Activated T-helper 1 cell treated with anti-CD3 and anti-CD28 coated beads, Interleukin-2, amount 50 U/mL, for 16 hours (primary cell): ENCODE measurements around the gene FAM171A2.

Experiments
- DNase-seq, 2 donors: peaks; one replicate each; pipeline ENCODE4 v3.0.0-alpha.2; 2020; ENCODE audit warnings: low read depth in 1 of 2, low spot score in 1 of 2

Gene FAM171A2

DNA sequence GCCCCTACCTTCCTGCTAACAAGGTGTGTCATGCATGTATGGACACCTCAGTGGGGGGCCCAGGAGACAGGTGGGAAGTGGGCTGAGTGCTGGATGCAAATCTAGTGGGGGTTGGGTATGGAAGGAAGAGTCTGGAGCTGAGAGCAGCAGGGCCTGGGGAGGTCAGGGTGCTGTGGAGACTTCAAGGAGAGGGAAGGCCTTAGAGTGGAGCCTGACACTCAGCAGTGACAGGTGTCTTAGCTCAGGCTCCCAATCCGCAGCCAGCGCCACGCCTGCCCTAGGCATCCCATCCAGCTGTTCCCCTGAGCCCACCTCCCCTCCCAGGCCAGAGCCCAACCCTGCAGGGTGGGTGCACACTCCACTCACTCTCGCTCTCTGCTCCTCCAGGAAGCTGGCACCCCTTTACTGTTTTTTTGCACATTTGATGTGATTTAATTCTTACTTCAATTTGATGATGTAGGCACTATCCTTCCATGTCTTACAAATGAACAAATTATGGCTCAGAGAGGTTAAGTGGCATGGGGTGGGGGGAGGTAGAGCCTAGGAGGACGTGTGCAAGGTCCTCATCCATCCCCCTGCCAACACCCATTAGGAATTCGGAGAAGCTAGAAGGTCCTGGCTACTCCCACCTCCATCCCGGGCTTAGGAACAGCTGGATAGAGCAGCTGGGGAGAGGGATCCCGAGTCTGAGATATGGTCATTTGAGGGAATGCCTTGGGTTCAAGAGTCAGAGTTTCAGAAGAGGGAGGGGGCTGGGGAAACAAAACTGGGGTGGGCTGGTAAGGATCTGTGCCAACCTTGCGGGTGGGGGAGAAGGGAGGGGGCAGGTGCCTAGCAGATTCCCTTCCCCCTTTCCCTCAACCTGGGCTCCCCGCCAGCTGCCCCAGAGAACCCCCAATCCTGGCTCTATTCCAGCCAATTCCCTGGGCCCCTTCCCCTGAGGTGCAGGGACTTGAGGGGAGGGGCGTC lies 2.1 kb downstream of the FAM171A2 start:
- no peak for DNase-seq

DNA sequence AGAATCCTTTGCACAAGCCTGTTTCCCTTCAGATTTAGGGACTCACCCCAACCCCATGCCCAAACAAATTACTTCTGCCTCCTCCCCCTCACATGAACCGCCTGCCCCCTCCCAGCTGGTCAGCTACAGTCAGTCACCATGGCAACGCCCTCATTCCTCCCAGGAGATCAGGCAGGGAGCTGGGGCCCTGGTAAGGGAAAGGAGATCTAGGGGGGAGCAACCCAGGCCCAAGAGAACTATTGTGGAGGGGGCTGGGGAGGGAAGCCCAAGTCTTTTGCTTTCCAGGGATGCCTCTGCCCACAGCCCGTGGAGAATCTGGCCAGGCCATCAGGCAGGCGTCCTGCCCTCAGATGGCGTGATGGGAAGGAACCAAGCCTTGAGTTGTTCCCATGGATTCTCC lies 2.8 kb downstream of the FAM171A2 start:
- no peak for DNase-seq

DNA sequence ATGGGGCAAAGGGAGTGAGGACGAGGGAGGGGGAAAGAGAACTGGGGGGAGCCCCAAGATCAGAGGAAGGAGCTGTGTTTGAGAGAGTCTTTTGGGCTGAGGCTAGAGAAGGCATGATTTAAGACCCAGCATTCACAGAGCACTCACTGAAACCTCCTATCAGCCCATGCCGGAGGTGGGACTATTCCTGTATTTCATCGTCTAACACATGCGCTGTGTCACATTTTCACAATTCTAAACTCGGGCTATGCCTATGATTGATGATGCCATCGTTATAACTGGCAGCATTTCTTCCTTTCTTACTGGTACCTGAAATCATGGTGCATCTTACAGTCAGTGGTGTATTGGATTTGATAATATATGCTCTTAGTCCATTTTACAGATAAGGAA lies 3.5 kb downstream of the FAM171A2 start:
- DNase-seq = no peak

DNA sequence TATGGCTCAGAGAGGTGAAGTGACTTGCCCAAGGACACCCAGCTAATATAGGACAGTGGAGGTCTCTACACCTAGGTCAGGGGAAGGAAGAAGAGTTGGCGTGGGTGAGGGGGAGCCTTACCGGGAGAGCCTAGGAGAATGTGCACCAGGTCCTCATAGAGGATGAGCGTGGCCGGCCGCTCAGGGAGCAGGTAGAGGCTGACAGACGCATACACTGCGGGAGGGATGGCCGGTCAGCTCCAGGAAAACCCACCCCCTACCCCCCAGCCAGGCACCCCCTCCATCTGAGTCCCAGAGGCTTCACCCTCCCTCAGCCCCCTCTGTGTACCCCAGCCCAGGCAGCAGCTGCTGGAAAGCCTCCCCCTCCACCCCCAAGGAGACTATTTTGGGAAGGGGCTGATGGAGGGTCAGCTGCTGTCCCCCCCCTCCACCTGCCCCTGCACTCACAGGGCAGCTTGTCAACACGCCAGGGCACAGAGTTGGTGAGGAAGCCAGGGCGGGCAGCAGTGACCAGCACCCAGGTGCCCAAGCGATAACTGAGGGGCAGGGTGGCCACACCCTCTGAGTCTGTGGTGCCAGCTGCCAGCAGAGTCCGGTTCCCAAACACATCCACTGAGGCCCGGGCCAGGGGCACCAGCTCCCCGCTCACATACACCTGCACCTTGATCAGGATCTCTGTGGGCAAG lies 4.1 kb downstream of the FAM171A2 start:
- DNase-seq = no peak

DNA sequence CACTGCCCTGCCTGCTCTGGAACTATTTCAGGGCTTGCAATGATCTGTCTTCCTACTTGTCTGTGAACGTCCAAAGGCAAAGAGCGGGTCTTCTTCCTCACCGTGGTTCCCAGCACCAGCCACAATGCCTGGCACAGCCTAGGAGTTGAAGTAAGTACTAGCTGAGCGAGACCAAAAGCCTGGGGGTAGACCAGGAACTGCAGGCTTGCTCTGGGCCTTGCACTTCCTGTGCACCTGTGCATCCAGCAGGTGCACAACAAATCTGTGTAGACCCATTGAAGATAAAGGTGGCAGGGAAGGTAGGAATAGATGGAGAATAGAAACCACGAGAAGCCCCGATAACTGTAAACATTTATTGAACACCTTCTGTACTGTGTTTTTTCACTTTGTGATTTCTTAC lies 4.6 kb downstream of the FAM171A2 start:
- DNase-seq = no peak

DNA sequence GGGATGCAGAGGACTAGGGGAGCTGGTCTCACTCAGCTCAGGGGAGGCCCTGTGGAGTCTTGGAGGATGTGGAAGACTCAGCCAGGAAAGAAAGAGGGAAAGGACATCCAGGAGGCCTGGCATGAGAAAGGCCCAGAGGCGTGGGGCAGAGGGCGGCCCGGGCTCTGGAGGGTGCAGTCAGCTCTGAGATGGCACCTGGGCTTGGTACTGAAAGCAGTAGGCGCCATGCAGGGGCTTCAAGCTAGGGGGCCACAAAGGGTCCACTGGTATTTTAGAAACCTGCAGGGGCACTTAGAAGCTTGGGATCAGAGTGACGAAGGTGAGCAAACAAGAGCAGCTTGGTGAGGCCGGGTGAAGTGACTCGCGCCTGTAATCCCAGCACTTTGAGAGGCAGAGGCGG lies 5.6 kb downstream of the FAM171A2 start:
- DNase-seq = no peak

DNA sequence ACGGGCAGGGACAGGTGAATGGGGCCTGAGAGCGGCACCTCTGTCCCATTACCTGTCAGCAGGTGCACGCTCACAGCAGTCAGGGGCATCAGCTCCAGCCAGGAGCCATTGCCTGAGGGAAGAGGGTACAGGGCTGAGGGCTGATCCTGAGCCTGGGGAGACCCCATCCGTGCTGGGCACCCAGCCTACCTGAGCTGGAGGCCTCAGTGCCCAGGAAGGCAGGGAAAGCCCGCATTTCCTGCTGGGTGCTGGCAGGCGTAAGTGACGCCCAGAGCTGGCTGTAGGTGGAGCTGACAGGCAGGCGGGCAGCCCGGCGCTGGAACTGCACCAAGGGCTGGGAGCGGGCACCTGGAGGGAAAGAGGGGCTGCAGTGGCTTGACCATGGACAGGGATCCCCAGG lies 7.4 kb downstream of the FAM171A2 start:
- no peak for DNase-seq

DNA sequence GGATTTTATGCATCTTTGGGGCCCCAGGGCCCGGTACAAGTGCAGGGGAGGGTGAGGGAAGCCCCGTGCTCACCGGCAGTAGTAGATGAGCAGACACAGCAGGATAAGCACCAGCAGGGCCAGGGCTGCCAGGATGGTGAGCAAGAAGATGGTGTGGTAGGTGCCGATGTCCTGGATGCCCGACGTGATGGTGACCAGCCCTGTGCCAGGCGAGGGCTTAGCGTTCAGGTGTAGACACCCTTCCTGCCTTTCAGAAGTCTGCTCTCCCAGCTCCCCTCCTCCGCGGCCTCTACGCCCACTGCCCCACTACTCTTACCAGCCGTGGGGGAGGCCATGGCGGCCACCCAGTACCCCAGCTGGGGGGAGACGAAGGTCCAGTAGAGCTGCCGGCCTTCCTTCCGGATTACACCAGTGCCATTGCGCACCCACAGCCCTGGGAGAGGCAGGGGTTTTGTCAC lies 8.0 kb downstream of the FAM171A2 start:
- DNase-seq = no peak

DNA sequence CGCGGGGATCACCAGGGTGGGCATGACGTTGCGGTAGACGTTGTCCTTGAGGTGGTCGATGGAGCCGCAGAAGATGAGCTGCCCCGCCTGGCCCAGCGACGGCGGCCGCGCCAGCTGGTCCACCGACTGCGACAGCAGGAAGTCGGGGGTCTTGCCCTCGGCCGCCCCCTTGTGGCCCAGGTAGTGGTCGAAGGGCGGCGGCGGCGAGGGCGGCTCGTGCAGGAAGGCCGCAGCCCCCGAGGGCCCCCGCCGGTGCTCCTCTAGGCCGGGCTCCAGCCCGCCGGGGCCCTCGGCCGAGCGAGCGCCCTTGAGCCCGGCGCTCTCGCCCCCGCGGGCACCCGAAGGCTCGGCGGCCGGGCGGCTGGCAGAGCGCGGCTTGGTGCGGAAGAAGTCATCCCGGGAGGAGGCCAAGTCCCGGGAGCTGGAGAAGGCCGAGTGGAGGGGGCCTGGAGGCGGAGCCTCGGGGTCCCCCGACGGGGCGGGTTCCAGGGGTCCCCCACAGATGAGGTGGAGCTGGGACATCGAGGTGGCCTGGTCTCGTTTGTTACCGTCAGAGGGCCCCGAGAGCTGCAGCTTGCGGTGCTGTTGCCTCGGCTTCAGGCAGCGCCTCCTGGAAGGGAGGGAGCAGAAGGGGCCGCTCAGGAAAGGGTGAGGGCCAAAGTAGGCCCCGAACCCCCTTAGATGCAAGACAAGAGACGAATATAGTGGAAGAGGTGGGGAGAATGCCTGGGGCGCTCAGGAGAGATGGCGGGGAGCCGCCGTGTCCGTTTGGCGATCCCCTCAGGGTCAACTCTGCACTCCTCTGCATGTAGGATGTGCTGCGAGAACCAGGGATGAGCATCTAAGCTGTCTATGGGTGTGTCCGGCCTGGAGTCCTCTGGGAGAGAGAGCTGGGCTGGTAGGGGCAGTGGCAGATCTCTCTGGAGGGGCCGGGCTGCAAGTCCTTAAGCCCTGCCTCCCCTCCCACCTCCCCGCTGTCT lies 8.8 kb downstream of the FAM171A2 start:
- peak; percentile 42 to 48 for DNase-seq

DNA sequence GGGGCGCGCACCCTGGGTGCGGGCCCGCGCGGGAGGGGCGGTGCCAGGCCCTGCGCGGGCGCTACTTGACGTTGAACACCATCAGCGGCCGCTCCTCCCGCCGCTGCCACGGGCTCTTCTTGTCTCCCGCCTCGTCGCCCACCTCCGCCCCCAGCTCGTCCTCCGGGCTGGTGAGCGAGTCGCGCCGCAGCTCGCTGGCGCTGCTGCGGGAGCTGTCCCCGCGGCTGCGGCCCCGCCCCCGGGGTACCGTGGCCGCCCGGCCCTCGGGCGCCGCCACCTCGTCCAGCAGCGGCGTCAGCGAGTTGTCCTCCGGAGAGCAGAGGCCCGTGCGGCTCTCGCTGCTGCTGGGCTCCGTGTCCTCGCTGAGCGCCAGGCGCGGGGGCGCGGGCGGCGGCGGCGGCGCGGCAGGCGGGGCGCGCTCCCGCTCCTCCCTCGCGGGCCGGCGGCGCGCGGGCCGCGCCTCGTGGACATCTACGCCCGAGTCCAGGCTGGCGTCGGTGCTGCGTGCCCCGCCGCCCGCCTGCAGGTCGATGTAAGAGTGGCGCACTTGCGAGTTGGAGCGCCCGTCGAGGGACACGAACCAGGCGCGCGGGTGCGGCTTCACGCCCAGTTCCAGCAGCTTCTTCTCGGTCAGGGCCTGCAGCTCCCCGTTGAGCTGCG lies 9.9 kb downstream of the FAM171A2 start:
- DNase-seq = no peak

DNA sequence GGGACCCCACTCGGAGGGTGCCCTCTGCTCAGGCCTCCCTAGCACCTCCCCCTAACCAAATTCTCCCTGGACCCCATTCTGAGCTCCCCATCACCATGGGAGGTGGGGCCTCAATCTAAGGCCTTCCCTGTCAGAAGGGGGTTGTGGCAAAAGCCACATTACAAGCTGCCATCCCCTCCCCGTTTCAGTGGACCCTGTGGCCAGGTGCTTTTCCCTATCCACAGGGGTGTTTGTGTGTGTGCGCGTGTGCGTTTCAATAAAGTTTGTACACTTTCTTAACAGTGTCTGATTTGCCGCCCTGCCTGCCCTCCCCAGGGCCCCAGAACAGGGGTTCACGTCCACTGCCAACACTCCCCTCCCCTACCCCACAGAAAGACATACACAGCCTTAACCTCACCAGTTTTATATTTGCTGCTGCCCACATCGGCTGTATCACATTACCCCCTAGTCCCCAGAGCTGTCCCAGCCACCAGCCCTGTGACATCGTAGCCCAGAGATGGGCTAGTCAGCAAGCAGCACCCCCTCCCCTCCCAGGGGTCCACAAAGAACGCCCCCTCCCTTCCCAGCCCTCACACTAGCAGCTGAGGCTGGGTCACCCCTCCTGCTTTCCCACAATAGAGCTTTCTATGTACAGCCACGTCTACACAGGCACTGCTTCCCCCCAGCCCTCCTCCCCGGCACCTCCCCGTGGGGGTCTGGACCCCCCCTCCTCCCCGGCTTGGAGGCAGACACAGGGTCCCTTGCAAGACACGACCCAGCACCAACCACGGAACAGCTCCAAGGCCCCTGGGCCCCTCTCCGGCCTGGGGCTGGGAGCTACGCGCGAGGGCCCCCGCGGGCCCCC lies 10.6 kb downstream of the FAM171A2 start:
- no peak for DNase-seq

DNA sequence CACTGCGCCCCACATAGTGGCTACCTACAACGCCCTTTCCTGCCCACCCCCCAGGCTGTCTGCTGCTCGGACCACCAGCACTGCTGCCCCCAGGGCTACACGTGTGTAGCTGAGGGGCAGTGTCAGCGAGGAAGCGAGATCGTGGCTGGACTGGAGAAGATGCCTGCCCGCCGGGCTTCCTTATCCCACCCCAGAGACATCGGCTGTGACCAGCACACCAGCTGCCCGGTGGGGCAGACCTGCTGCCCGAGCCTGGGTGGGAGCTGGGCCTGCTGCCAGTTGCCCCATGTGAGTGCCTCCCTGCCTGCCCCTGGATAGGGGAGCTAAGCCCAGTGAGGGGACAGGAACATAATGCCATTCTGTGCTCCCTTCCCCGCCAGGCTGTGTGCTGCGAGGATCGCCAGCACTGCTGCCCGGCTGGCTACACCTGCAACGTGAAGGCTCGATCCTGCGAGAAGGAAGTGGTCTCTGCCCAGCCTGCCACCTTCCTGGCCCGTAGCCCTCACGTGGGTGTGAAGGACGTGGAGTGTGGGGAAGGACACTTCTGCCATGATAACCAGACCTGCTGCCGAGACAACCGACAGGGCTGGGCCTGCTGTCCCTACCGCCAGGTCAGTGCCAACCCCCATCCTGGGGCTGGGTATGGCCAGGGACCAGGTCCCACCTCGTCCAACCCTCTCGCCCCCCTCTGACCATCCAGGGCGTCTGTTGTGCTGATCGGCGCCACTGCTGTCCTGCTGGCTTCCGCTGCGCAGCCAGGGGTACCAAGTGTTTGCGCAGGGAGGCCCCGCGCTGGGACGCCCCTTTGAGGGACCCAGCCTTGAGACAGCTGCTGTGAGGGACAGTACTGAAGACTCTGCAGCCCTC lies 11.5 kb downstream of the FAM171A2 start:
- DNase-seq = no peak

DNA sequence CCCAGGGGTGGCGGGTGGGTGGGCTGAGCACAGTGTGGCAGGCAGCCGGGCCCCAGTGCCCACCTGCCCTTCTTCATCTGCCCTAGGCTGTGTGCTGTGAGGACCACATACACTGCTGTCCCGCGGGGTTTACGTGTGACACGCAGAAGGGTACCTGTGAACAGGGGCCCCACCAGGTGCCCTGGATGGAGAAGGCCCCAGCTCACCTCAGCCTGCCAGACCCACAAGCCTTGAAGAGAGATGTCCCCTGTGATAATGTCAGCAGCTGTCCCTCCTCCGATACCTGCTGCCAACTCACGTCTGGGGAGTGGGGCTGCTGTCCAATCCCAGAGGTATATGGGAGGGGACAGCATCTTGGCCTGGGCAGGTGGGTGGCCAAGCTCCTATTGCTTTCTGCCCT lies 12.2 kb downstream of the FAM171A2 start:
- no peak for DNase-seq

DNA sequence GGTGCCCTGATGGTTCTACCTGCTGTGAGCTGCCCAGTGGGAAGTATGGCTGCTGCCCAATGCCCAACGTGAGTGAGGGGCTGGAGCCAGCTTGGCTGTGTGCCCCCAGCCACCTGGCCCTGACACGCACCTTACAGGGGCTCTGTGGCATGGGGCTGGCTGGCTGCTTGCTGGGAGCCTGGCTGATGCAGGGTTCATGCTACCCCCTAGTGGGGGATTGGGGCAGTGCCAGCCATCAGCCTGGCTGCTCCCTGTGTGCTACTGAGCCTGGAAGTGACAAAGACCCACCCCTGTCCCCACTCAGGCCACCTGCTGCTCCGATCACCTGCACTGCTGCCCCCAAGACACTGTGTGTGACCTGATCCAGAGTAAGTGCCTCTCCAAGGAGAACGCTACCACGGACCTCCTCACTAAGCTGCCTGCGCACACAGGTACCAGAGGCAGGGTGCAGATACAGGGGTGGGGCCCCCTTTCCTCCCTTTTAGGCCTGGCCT lies 12.9 kb downstream of the FAM171A2 start:
- peak; percentile 40 to 55 for DNase-seq

DNA sequence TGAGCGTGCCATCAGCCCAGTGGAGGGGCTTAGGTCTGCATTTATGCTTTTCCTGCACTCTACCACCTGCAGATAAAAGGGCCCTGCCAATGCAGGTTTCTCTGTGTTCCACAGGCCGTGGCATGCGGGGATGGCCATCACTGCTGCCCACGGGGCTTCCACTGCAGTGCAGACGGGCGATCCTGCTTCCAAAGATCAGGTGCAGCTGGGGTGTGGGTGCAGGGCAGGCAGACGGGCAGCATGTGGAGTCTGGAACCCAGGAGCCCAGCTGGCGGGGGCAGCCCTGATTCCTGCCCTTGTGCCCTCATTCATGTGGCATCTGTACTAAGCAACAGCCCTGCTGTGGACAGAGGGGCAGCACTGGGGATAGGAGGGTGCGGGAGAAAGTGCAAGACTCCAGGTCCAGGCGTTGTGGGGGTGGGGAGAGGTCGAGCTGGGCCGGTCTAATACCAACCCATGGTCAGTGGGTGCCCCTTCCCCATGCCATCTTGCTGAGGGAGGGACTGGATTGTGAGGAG lies 14.0 kb downstream of the FAM171A2 start:
- no peak for DNase-seq

DNA sequence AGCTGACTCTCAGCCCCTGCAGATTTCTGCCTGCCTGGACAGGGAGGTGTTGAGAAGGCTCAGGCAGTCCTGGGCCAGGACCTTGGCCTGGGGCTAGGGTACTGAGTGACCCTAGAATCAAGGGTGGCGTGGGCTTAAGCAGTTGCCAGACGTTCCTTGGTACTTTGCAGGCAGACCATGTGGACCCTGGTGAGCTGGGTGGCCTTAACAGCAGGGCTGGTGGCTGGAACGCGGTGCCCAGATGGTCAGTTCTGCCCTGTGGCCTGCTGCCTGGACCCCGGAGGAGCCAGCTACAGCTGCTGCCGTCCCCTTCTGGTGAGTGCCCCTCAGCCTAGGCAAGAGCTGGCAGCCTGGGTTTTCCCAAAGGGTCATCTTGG lies 14.7 kb downstream of the FAM171A2 start:
- no peak for DNase-seq

DNA sequence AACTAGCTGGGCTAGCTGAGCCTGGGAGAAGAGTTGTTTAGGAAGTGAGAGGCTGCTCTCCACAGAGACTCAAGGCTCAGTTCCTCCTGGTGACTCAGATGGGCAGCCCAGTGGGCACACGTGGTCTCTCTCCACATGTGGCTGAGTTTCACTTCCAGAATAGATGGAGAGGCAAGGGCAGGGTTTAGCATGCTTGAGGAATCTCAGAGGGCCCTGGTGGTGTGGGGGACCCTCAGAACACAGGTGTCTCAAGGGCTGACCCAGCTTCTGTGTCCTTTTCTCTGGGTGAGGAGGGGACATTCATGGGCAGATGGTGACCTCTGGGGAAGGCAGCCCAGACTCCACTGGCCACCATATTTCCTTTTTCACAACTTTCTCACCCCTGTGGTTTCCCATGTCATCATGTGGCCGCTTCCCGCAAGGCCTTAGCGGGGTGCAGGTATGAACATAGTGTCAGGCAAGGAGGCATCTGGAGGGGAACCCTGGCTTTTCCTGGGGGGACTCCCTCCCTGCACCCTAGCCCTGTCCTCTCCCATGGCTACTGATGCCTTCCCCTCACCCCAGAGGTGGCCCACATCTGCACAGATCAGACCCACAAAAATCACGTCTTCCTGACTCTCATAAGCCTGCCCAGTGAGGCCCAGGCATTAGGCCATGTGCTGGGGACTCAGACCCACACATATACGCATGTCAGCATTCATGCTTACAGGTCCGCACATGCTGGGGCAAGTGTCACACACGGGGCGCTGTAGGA lies 15.2 kb downstream of the FAM171A2 start:
- DNase-seq = no peak
